ENCODE results near the gene SYNGR2.

The SYNGR2 gene, protein sequence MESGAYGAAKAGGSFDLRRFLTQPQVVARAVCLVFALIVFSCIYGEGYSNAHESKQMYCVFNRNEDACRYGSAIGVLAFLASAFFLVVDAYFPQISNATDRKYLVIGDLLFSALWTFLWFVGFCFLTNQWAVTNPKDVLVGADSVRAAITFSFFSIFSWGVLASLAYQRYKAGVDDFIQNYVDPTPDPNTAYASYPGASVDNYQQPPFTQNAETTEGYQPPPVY

DNA sequence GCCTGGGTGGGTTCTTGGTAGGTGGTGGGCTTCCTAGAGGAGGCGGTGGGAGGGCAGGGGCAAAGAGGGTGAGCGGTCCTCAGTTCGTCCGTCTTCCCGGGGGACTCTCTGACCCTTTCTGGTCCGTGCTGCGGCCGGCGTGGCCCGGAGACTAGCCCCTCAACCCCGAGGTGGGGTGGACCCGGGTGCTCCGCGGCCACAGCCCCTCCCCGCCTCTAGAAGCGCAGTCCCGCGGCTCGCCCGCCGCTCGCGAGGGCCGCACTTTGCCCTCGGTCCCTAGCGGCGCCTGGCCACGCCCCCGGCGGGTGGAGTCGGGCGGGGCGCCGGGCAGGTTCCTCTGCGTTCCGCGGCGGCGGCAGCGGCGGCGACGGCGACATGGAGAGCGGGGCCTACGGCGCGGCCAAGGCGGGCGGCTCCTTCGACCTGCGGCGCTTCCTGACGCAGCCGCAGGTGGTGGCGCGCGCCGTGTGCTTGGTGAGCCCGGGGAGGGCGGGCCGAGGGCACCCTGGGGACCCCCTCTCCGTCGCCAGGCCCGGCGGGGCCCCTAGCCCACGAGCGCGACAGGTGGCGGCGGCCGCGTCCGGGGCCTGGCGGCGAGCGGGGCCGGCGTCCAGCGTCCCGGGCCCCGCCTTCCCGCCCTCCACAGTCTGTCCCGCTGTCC lies at the start of gene SYNGR2:
Gene SYNGR2, plus strand, starts transcription at position 340 of the 661 bp plus-strand sequence. Its CDS starts 36 bp downstream, at position 376.
- no peak for FAIRE-seq

DNA sequence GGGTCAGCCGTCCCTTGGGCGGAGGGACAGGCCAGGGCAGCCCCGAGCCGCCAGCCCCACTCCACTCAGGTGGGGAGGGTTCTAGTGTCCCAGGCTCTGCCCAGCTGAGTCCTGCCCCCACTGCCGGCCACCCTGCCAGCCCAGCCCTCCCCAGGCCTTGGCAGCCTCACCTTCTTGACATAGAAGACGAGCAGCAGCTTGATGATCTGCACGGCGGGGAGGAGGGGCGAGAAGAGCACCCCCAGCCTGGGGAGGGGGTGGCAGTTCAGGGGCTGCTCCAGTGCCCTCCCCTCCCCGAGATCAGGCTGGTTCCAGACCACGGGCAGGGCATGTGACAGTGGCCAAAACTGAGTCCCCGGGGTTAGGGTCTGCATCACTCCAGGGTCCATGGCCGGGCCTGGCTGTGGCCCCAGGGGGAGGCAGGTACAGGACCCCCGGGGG lies 49.6 kb upstream of the SYNGR2 start:
- FAIRE-seq = no peak

DNA sequence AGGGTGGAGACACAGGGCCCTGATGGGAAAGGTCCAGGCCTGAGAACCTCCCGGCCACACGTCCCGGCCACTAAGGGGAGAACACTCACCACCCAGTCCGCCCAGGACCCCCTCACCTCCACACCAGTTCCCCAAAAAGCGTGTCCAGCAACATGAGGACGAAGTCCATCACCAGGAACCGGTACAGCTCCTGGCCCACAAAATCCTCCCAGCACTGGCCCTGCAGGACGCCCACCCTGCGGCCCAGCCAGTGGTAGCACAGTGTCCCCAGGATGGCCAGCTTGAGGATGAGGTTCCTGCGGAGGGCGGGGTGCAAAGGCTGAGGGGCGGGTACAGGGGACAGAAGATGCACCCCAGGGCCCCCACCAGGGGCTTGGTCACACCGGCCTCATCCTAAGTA lies 47.8 kb upstream of the SYNGR2 start:
- no peak for FAIRE-seq

DNA sequence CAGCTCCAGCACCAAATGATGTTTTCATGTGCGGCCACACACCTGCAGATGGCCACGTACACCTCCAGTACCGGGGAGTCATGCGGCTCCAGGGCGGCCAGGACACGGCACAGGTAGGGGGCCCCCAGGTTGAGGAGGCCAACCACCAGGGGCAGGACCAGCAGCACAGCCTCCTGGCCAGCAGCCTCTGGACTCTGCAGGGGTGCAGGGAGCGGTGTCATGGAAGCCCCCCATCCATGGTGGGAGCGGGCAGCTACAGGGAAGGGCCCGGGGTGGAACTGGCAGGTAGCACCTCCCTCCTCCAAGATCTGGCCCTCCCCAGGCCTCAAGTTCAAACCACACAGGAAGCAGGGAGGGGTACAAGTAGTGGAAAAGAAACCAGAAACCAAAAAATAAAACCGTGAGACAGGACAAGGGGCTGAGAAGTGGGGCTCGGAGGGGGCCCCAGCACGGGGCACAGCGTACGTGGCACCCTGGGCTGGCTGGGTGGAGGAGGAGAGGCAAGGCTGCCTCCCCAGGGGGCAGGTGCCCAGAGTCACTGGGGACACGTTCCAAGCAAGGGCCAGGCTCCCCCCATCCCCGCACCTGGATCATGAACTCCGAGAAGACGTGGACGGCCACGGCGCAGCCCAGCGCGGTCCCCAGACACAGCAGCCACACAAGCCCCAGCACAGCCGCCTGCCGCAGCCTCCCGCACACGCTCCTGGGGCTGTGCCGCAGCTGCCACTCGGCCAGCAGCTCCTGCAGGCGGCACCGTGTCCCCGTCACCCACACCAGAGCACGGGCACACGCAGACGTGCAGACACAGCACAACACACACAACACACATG lies 47.2 kb upstream of the SYNGR2 start:
- FAIRE-seq = no peak

DNA sequence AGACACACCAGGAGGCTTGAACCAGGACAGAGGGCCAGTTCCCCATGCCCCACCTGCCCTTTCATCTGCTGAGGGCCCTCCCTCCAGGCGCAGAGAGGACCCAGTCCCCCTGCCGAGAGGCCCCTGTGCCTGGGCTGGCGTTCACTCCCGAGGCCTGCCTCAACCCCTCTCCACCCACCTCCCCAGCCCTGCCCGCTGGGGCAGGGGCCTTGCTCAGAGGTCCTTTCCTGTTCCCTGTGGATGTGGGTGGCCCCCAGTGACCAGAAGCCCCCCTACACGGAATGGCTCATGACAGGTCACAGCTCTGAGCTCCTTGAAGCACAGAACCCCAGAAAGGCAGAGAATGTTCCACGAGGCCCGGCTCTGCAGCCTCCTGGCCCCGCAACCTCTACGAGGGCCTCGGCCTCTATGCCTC lies 46.6 kb upstream of the SYNGR2 start:
- no peak for FAIRE-seq

DNA sequence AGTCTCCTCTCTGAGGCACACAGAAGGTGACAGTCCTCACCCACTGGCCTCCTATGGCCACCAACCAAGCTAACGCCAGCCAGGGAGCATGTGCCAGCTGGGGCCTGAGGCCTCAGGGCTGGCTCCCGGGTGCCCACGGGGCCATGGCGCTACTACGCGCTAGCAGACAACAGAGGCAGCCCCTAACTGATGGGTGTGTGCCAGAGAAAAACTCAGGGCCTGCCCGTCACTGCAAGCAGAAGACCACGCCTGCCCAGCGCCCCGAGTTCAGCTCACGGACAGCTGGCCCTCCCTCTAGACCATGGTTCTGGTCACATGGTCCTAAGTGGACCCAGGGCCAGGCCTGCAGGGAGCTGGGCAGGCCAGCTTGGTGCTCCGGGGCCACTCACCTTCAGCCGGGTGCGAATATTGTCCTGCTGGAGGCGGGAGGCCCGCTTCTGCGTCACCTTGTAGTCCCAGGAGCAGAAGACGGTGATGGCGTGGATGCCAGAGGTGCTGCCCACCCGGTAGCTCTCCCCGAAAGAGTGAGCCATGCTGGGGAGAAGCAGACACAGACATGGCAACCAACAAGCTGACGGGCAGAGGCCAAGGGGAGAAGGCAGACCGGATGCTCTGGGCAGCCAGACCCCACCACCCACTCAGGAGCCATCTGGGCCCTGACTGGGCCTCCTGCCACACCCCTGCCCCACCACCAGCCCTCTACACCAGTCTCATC lies 46.0 kb upstream of the SYNGR2 start:
- no peak for FAIRE-seq

DNA sequence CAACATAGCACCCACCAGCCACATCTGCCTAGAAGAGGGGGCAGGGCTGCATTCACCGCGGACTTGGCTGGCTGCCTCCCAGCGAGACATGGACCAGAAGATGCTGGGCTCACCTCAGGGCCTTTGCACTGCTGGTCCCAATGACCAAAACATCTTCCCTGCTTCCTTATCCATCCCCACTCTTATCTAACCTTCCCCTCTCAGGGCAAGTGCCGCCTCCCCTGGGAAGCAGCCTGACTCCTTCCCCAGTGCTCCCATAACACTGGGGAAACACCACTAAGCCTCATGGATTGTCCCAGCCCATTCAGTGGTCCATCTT lies 45.5 kb upstream of the SYNGR2 start:
- FAIRE-seq = no peak

DNA sequence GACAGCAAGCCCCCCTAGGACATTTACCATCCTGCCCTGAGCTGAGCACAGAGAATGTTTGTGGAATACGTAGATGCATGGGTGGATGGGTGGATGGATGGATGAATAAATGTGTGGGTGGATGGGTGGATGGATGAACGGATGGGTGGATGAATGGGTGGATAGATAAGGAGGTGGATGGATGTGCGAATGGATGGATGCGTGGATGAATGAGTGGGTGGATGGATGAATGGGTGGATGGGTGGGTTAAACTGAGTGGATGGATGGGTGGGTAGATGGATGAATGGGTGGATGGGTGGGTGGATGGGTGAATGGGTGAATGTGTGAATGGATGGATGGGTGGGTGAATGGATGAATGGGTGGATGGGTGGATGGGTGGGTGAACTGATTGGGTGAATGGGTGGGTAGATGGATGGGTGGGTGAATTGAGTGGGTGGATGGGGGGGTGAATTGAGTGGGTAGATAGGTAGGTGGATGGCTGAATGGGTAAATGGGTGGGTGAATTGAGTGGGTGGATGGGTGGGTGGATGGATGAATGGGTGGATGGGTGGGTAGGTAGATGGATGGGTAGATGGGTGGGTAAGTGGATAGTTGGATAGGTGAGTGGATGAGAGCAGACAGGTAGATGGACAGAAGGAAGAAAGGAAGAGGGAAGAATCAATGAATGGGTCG lies 45.0 kb upstream of the SYNGR2 start:
- FAIRE-seq = no peak

DNA sequence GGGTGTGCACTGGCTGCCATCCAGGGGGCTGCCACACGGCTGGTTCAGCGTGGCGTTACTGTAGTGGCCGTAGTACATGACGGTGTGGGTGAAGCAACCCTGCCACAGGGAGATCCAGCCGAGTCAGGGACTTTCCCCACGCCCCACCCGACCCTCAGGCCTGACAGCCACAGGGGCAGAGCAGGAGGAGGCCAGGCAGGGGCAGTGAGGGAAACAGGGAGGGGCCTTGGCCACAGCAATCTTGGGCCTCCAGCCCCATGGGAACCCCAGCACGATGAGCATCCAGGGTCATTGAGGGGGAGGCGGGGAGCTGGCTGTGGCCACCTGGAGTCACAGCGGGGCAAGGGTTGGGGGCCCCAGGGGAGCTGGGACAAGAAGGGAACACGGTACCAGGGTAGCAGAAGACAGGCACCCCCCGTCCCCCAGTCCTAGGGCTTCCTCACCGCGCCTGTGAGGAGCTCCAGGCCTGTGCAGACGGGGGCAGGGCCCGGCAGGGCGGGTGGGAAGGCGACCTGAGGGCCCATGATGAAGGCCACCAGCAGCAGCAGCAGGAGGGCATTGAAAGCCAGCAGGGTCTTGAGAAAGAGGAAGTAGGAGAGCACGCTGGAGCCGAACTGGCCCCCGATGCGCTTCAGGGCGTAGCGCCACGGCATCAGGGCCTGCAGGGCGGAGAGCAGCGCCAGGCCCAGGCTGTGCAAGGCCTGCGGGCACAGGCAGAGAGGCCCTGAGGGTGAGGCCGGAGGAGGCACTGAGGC lies 44.1 kb upstream of the SYNGR2 start:
- FAIRE-seq = no peak

DNA sequence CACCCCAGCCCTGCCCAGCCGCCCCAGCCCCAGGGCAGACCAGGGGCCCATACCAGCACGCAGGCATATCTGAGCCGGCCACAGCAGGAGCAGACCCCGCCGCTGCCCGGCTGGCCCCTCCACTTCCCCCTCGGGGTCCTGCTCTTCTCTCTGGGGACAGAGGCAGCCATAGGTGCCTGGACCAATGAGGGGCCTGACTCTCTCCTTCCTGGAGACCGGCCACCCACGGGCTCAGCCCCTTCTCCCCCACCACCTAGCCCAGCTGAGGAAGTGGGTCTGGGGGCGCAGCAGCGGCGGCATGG lies 43.6 kb upstream of the SYNGR2 start:
- no peak for FAIRE-seq

DNA sequence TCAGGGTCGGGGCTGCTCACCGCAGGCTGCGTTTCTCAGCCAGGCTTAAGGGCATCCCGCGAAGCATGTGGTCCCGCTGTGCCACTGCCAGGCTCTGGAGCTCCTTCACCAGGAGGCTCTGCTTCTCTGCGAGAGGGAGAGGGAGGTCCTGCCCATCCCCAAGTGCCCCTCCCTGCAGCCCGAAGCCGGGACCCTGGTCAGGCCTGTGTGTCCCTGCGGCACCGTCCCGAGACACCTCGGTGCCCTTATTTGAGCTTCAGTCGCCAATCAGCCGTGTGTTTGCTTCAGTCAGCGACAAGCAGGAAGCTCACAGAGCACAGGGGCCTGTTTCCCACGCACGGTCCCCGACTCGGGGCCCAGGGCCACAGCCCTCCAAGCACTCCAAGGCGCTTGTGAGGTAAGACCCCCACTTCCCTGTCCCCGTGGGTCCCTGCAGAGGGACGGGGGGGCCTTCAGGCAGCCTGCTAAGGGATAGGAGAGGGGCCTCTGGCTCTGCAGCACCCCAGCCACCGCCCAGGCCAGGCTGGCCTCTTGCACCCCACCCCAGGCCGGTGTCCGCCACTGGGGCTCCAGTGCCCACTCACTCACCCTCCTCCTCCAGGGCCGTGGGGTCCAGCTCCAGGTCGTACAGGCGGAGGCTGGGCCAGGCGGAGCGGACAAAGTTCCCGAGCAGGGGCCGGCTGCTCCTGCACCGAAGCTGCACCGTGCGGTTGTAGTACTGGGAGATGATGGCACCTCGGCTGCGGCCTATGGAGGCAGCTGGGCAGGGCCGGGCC lies 43.1 kb upstream of the SYNGR2 start:
- no peak for FAIRE-seq

DNA sequence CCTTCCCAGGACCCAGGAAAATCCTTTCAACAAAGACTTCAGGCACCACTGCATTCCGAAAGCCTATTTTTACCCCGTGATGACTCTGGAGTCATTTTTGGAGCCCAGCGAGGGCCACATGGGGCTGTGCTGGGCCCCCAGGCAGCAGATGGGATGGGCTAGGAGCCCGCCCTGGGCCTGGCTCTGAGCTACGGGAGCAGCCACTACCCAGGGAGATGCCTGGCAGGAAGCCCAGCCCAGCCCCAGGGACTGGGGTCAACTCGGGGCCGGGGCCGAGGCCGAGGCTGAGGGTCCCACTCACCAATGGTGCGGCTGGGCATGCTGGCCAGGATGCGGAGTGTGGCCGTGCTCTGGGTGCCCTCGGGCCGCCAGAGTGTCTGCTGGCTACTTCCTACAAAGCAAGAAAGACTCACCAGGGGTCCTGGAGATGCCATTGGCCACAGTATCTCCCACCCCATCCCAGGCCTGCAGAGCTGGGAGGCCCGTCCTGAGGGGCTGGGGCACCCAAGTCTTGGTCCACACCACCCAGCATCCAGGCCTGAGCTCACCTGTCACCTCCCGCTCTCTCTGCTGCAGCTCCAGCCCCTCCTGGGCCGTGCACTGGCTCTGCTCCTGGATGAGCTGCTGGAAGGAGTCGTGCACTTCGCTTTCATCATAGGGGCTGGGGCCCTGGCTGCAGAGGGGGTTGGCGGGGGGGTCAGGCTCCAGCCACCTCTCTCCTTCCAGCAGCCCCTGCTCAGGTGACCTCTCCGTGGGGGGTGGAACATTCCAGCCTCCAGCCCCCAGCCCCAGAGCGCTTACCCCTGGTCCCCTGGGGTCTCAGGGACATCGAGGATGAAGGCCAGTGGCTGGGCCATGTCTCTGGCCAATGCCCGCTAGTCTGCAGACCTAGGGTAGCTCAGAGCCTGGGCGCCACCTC lies 42.1 kb upstream of the SYNGR2 start:
- no peak for FAIRE-seq

DNA sequence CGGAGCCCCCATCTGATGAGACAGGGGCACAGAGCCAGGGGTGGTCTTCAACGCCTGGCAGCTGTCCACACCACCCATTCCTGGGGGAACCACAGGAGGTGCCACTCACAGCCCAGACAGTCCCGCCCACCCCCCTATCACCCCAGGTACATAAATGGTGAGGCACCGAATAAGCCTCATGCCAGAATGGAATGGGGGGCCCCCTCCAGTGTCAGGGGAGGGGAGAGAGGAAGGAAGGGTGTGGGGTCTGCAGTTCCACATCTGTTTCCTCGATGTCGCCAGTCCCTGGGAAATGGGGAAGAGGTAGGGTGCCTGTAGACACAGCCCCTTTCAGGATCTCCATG lies 41.5 kb upstream of the SYNGR2 start:
- no peak for FAIRE-seq

DNA sequence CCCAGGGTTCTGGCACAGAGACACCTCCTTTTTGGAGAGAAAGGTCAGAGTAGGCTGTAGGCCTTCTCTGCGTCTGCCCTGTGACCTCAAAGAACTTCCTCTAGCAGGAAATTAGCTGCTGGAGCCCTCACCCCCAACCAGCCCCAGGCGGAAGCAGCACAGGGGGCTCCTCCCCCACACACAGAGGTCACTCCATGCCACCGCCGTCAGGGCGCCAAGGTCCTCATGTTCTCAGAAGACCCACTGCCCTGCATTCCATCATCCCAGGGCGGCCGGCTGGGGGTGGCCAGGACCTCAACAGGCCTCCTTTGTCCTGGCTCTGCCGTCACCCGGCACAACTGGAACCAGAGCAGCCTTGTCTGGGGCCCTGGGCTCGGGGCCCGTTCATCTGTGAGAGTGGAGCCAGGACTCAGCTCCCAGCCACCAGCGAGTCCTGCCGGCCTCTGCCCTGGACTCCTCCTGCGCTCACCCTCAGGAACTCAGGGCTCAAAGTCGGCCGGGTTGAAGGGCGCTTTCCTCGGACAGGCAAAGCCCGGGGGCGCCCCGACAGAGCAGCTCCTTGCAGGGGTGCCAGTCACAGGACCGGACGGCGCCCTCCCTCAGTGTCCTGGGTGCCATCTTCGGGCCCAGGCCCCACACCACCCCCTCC lies 41.0 kb upstream of the SYNGR2 start:
- FAIRE-seq = no peak

DNA sequence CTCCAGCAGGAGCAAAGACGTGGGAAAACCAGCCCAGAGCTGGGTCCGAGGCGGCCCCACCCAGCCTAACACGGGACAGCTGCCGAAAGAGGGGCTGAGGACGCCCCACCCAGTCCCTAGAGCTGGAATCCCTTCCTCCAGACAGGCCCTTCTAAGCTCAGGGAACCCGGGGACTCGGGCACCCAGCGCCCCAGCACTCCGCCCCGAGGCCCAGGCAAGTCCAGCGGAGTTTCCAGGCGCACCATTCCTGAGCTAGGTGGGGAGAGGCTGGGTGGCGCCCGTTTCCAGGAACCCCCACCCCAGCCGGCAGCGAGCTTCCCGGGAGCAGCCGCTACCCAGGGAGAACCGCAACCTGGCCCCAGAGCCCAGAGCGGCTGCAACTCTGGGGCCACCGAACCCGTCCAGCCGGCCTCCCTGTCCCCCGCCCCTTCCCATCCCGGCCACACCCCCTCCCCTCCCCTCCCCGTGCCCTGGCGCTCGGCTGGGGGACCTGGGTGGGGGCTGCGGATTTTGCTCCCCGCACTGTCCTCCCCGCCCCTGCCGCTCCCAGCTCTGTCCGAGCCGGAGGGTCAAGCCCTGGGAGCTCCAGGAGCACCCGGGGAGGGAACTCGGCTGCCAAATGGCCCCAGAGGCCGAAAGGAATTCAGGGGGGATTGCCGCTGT lies 40.4 kb upstream of the SYNGR2 start:
- FAIRE-seq = no peak

DNA sequence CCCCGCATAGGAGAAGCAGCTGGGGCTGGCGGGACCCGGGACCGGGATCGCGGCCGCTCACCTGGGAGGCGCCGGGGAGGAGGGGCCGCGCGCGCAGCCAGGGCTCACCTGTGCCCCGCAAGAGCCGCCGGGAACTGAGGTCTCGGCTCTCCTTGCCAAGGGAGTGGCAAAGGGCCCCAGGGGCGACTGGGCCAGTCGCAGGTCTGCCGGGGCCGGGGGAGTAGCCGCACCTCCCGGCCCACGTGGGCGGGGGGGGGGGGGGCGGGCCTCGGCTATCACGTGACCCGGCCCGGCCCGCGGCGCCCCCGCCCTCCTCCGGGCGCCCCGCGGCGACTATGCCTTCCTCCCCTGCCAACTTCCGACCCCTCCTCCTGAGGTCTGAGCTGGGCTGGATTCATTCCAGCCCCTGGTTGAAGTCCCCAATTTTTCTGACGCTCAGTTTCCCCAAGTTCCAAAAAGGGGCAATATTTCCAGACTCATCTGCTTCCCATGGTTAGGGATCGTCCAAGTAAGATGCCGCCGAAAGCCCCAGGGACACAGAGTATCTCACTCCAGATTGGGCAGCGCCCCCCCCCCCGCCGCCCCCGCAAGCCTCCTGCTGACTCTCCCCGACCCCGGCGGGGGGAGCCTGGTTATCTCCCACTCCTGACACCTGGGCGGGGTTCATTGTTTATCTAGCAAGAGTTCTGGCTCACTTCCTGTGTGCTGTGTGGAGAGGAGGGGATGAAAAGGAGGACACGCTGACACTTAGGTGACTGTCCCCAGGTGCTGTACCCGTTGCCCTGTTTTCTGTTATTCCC lies 39.6 kb upstream of the SYNGR2 start, which contains the start of gene TMC6:
Gene TMC6, minus strand, starts transcription at position 205 of the 800 bp plus-strand sequence. CDS start 1,923 bp downstream, outside the sequence.
- no peak for FAIRE-seq

DNA sequence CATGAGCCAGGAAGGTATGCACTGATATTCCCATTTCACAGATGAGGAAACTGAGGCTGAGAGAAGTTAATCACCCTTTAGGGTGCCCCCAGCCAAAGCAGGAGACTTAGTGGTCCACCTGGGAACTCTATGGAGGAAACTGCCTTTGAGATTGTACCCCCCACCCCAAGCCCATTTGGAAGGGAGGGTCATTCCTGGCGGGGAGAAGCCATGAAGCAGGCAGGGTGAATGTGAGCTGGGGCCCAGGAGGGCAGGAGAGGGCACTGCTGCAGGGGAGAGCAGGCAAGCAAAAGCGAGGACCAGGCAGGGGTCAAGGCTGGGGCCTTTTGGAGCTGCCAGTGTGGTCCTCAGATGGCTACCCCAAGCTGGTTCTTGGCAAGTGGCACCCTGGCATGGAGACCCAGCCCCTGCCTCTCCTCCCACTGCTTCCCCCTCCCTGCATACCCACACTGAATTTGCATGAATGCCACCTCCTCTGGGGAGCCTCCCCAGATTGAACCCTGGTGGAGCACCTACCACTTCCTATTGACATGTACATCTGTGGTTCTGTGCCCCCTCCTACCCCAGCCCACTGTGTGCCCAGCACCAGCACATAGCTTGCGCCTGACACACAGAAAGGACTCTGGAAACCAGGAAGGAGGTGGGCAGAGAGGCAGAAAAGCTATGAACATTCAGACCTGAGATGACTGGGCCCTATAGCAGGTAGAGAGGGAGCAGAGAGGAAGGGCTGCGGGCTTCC lies 38.9 kb upstream of the SYNGR2 start:
- FAIRE-seq = no peak

DNA sequence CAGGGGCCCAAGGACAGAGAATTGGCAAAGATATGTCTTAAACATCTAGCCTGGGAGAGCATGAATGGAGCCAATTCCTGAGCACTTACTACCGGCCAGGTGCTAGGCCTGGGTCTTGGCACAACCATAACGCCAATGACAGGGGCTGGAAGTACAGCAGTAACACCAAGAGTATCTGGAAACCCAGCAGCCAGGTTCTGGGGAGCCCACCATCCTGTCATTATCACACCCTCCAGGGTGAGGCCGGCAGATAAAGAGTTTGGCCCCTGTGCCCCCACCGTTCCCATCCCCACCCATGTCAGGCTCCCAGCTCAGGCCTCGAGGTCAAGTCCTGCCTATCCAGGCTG lies 38.3 kb upstream of the SYNGR2 start:
- no peak for FAIRE-seq

Measured in colon (tissue), 2 donors.